GOT3 (cell line): Measurements from ENCODE around the gene CCDC78.
A peak's percentile ranks its signal among the peaks of the same experiment; 100 is the strongest.

Experiments used
- DNase-seq: peaks from one replicate; lab custom pipeline; 2025; ENCODE audit warnings: mixed read lengths; lab: John Stamatoyannopoulos, UW

CCDC78 gene

GRCh38 chr16:722835-723633 is 3.2 kb downstream of the CCDC78 start:
- DNase-seq = no peak

DNA sequence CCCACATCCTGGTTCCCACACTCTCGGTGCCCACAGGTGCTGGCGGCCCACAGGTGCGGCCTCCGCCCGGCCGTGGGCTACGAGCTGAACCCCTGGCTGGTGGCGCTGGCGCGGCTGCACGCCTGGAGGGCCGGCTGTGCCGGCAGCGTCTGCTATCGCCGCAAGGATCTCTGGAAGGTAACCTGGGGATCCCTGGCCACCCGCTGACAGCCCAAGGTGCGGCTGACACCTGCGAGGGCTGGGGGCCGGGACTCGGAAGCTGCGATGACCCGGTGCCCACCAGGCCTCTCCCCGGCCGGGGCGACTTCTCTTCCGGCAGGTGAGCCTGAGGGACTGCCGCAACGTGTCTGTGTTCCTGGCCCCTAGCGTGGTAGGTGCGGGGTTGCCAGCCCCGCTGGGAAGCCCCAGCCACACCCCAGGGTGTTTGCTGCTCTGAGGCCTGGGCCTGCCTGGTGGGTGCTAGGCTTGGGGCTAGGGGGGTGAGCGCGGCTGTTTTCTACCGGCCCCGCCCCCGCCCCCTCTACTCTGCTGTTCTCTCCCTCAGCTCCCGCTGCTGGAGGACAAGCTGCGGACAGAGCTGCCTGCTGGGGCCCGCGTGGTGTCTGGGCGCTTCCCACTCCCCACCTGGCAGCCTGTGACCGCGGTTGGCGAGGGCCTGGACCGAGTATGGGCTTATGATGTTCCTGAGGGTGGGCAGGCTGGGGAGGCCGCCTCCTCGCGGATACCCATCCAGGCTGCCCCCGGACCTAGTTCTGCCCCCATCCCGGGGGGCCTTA is 4.3 kb downstream of the CCDC78 start:
- no peak for DNase-seq

GRCh38 chr16:720990-721764 is 5.1 kb downstream of the CCDC78 start, which contains the start of gene ANTKMT:
Gene ANTKMT, plus strand, starts transcription at chr16:721146. Its CDS starts 129 bp downstream, at chr16:721275.
- DNase-seq = peak; percentile 44

GRCh38 chr16:720447-720989 is 5.7 kb downstream of the CCDC78 start:
- no peak for DNase-seq

DNA sequence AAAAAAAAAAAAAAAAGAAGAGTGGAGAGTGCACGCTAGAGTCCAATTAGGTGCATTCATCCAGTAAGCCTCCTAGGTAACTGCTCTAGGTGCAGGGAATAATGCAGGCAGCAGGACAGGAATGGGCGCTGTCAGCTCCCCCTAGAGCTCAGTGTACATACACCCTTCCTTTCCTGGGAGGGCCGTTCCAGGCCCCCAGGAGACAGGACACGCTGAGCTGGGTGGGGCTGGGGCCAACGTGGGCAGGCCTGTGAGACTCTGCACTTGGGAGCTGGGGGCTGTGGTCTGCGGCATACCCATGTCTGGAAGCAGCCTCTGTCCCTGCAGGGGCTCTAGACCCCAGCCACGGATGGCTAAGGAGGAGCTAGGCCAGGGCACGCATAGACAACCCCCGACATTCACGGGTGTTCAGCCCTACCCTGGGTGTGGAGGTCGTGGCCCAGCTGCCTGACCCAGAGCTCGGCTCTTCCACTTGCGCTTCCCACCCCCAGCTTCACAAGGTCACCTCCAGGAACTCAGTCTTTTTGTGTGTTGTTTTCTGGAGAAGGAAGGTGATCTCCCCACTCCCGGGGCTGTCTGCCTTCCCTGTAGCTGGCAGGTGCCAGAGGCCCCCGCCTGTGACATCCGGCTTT is 6.3 kb downstream of the CCDC78 start:
- no peak for DNase-seq

DNA sequence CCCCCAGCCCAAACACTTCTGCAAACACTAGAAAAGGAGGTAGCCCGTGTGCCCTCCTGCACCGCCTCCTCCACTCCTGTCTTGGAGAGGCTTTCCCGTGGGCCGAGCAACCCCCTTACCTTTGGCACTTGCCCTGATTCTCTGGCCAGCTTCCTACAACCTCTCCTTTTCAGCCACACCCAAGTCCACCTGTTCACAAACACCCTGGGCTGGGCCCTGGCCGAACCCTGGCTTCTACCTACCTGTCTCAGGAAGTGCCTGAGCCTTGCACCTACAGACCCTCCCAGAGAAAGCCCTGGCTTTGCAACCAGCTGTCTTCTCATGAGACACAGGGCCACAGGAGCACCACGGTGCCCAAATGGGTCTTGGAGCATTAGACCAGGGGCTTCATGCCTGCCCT is 7.3 kb downstream of the CCDC78 start:
- no peak for DNase-seq

DNA sequence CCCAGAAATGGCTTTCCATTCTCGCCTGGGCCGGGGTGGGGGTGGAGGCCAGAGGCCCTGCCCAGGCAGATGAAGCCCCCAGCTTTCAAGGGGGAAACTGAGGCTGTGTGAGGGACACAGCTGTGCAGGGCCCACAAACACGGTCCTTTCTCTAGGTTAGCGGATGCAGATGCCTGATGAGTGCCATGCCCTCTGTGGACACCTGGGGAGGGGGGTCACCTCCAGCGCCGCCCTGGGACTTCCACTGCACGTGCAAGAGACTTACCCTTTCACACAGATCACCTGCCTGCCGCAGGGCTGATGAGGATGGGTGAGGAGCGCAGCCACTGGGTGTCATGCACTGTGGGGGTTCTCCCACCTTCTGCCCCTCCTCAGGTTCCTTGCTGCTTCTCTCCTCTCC is 7.9 kb downstream of the CCDC78 start:
- no peak for DNase-seq

- DNase-seq = no peak
Measured at GRCh38 chr16:717450-718245, 8.6 kb downstream of the CCDC78 start.

- DNase-seq = no peak
Measured at GRCh38 chr16:716768-717325, 9.4 kb downstream of the CCDC78 start.

GRCh38 chr16:716200-716568 is 10.1 kb downstream of the CCDC78 start:
- no peak for DNase-seq

DNA sequence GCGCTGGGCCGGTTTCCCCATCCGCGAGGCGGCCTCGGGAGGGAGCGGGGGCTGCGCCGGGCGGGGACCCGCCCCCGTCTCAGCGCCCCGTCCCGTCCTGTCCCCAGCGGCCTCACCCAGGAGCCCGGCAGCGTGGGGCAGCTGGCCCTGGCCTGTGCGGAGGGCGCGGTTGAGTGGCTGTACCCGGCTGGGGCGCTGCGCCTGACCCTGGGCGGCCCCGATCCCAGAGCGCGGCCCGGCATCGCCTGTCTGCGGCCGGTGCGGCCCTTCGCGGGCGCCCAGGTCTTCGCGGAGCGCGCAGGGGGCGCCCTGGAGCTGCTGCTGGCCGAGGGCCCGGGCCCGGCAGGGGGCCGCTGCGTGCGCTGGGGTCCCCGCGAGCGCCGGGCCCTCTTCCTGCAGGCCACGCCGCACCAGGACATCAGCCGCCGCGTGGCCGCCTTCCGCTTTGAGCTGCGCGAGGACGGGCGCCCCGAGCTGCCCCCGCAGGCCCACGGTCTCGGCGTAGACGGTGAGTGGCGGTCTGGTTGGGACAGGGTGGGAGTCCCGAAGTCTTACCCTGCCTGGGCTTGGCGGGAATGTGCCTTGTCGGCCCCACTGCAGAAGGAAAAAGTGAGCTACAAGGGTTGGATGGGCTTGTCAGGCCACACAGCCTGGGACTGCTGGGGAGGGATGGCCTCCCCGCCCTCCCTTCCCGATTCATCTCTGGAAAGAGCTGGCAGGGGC is 10.6 kb downstream of the CCDC78 start:
- no peak for DNase-seq

- peak; percentile 65 for DNase-seq
Measured at GRCh38 chr16:714558-715476, 11.4 kb downstream of the CCDC78 start, which contains the start of gene METRN. Gene METRN, plus strand, starts transcription at chr16:715118. Its CDS starts 172 bp downstream, at chr16:715290.

GRCh38 chr16:714079-714478 is 12.2 kb downstream of the CCDC78 start:
- DNase-seq = no peak

GRCh38 chr16:712740-713250 is 13.4 kb downstream of the CCDC78 start:
- DNase-seq = peak; percentile 68

- peak; percentile 34 for DNase-seq
Measured at GRCh38 chr16:711548-712320, 14.5 kb downstream of the CCDC78 start.

DNA sequence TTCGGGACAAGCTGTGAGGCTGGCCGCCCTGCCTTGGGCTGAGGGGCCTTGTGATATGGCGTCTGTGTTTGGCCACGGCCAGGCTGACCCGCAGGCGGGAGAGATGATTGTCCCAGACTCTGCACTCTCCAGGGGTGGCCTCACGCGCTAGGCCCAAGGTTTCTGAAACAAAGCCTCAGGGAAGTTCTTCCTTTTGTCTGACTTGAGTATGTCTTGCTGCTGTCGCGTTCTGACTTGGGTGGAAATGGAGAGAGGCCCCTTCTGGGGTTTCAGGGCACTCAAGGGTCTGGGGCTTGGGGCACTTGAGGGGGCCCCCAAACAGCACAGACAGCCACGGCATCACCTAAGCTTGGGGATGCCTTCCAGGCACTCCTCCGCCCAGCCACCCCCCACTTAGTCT is 15.2 kb downstream of the CCDC78 start:
- no peak for DNase-seq

DNA sequence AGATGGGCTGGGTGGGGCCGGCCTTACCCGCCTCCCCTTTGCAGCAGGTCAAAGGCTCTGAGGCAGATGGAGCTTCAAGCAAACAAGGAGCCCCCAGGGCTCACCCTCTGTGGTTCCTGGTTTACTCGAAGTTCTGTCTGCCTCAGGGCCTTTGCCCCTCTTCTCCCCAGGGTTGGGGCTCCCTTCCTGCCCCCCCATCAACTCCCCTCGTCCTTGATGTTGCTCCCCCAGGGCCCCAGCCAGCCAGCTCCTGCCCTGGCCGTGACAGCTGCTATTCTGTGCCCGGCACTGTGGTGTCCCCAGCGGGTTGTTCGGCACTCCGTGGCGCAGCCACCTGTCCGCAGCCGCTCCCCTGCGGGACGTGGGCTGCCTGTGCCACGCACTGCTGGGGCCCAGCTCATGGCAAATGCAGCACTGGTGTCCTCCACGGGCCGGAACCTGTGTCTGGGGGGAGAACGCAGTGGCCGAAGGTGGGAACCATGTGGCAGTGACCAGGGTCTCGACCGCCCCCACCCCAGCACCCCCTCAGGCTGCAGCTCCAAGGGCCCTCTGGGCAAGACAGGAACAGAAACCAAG is 15.7 kb downstream of the CCDC78 start:
- DNase-seq = no peak
